Natural killer cell (primary cell): ENCODE measurements around the gene CCDC172. TPM values are rescaled to one million over a fixed set of nuclear protein-coding genes. Genes with fewer than 3 reads are reported as not detected.

Experiments
- ATAC-seq, 3 donors: fragments of 150-1000 bp in 2 of 3; fragments of 200-7000 bp in 1 of 3; cut with Tn5 transposase; 1 replicate in 1 of 3; 2 replicates in 2 of 3; pipeline ENCODE4 v1.10.0; 2021; ENCODE audit warnings: mild to moderate bottlenecking in 2 of 3, moderate library complexity in 2 of 3
- DNase-seq, 2 donors: peaks; one replicate each; pipeline versions ENCODE4 v3.0.0 to v3.0.0-alpha.2; 2013 to 2021; ENCODE audit warnings: mixed read lengths in 1 of 2
- H3K27ac ChIP-seq: one replicate; pipeline ENCODE4 v1.5.1; 2013; ENCODE audit warnings: mild to moderate bottlenecking, low read length
- H3K27me3 ChIP-seq: one replicate; pipeline ENCODE4 v1.6.1; 2013; ENCODE audit warnings: low read length; ENCODE audit not compliant: control insufficient read depth, insufficient read depth
- H3K36me3 ChIP-seq: one replicate; pipeline ENCODE4 v1.6.1; 2013; ENCODE audit warnings: low read length; ENCODE audit not compliant: control insufficient read depth, insufficient read depth
- H3K4me1 ChIP-seq: one replicate; pipeline ENCODE4 v1.6.1; 2013; ENCODE audit warnings: low read length; ENCODE audit not compliant: control insufficient read depth, insufficient read depth
- H3K4me3 ChIP-seq: one replicate; pipeline ENCODE4 v1.5.1; 2013; ENCODE audit warnings: low read length
- H3K9me3 ChIP-seq: one replicate; pipeline ENCODE4 v1.6.1; 2013; ENCODE audit warnings: low read length; ENCODE audit not compliant: control insufficient read depth, insufficient read depth
- H3K27ac Mint-ChIP-seq, 2 donors: one replicate each; pipeline ENCODE4 v1.8.0; 2022; ENCODE audit warnings: mild to moderate bottlenecking in 2 of 2, mixed read lengths in 2 of 2, moderate library complexity in 1 of 2
- H3K27me3 Mint-ChIP-seq, 2 donors: one replicate each; pipeline ENCODE4 v1.8.0; 2022; ENCODE audit warnings: low read depth in 2 of 2, mixed read lengths in 2 of 2
- H3K36me3 Mint-ChIP-seq: one replicate; pipeline ENCODE4 v1.8.0; 2022; ENCODE audit warnings: mixed read lengths
- H3K4me1 Mint-ChIP-seq, 2 donors: one replicate each; pipeline ENCODE4 v1.8.0; 2022; ENCODE audit warnings: mixed read lengths in 2 of 2
- H3K4me3 Mint-ChIP-seq: one replicate; pipeline ENCODE4 v1.8.0; 2022; ENCODE audit warnings: mild to moderate bottlenecking, moderate library complexity, mixed read lengths
- H3K9me3 Mint-ChIP-seq, 2 donors: one replicate each; pipeline ENCODE4 v1.8.0; 2022; ENCODE audit warnings: mixed read lengths in 2 of 2
- WGBS: methylation state at CpG from one replicate; pipeline ENCODE4 v1.1.7; 2013; ENCODE audit warnings: missing lambda C conversion rate; ENCODE audit not compliant: insufficient coverage; 5-methylcytosine and 5-hydroxymethylcytosine counted together
- intact Hi-C: fragments of 100-400 bp; cut with micrococcal nuclease; formaldehyde crosslinking; loops from one replicate; pipeline ENCODE4 v1.14.2; 2022
- total RNA-seq, 4 donors: library from RNA; stranded (reverse); fragments of 120-200 nt in 1 of 4; gene quantifications; one replicate each; pipeline versions ENCODE4 v1.2.3 to v1.2.4, GENCODE V29; 2013 to 2022
- TF ChIP-seq, protein P1 (sequence below): fragments of 200-600 bp; IDR thresholded peaks from one replicate; pipeline ENCODE4 v1.8.0; 2022; ENCODE audit warnings: antibody characterized with exemption

CCDC172 gene
- total RNA-seq, 3 donors from 2014 or later (not counting 1 experiment from before 2014, with no cell fraction given) = not detected

DNA sequence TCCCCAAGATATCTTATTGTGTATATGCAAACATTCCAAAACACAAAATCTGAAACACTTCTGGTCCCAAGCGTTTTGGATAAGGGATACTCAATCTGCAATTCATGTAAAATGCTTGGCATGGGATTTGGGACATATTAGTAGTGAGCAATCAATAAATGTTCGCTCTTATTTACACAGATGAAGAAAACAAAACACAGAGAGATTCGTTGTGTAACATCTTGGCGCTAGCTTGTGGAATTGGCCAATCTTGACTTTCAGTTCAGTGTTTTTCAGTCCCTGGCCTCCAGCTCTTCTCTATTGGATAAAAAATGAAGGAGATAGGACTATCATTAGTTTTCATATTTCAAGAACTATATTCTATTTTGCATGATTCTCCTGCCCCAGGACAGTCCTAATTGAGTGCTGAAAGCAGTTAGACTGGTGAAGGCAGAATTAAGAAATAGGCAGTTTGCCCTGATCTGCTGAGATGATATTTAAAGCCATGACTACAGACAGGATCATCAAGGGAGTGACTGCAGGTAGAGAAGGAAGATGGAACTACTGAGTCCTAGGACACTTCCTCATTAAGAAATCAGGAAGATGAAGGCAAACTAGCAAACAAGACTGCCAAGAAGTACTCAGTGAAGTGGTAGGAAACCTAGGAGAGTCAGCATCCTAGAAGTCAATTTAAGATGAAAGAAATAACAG is 105.2 kb downstream of the CCDC172 start:
- no peak overlapping the region for H3K4me3 ChIP-seq
- H3K27me3 ChIP-seq = no peaks in the 10 kb centered on the region
- no peaks in the 10 kb centered on the region for H3K4me1 Mint-ChIP-seq
- no peaks in the 10 kb centered on the region for H3K36me3 Mint-ChIP-seq
- peaks cover 0 to 5% of the 10 kb centered on the region in 2 donors for H3K27me3 Mint-ChIP-seq
- ATAC-seq (no peak), DNase-seq (no peak)
- no peaks in the 10 kb centered on the region for H3K36me3 ChIP-seq
- H3K9me3 Mint-ChIP-seq = no peaks in the 10 kb centered on the region
- TF ChIP-seq, protein P1, sequence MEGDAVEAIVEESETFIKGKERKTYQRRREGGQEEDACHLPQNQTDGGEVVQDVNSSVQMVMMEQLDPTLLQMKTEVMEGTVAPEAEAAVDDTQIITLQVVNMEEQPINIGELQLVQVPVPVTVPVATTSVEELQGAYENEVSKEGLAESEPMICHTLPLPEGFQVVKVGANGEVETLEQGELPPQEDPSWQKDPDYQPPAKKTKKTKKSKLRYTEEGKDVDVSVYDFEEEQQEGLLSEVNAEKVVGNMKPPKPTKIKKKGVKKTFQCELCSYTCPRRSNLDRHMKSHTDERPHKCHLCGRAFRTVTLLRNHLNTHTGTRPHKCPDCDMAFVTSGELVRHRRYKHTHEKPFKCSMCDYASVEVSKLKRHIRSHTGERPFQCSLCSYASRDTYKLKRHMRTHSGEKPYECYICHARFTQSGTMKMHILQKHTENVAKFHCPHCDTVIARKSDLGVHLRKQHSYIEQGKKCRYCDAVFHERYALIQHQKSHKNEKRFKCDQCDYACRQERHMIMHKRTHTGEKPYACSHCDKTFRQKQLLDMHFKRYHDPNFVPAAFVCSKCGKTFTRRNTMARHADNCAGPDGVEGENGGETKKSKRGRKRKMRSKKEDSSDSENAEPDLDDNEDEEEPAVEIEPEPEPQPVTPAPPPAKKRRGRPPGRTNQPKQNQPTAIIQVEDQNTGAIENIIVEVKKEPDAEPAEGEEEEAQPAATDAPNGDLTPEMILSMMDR = no peak
- H3K27ac ChIP-seq = no peak overlapping the region
- H3K27ac Mint-ChIP-seq = no peak overlapping the region
- intact Hi-C loops = no loop called here
- H3K4me3 Mint-ChIP-seq = no peak overlapping the region
- no peaks in the 10 kb centered on the region for H3K4me1 ChIP-seq
- WGBS = 74% methylated on average over 4 of the region's 4 CpGs
- no peaks in the 10 kb centered on the region for H3K9me3 ChIP-seq

Other genes starting within 250 kb of the CCDC172 start
- gene GFRA1, start 51.2 kb upstream of the CCDC172 start, total RNA-seq = not detected
- not detected for gene PNLIPRP3, start 103.4 kb downstream of the CCDC172 start, total RNA-seq
- not detected for gene PNLIP, start 221.5 kb downstream of the CCDC172 start, total RNA-seq